Measurements from ENCODE around the gene MSGN1. TPM values are rescaled to one million over a fixed set of nuclear protein-coding genes. Genes with fewer than 3 reads are reported as not detected.

MSGN1 gene
- not detected in 2 replicates for total RNA-seq (2014; rRNA removed; shearing (Covaris generic))
- not detected in 2 replicates for total RNA-seq (2022)
- Bru-seq, nascent RNA = not detected
- not detected for BruChase-seq, experiment 1, labeled RNA remaining after a 6-hour chase
- BruChase-seq, experiment 2, labeled RNA remaining after a 2-hour chase = not detected
- long read RNA-seq = 0 reads

GRCh38 chr2:17816396-17817245 lies at the start of gene MSGN1:
Gene MSGN1 (plus strand): TSS chr2:17816460. CDS start chr2:17816519, 59 bp downstream.
- TF ChIP-seq EZH2phosphoT487 (IDR thresholded peaks at IDR 0.05; ENCODE audit: borderline replicate concordance, low read depth, low read length) (no peak), CTCF (conservative IDR thresholded peaks at IDR 0.05; ENCODE audit: low read length) (no peak)
- Histone ChIP-seq H3K79me2 (ENCODE audit: insufficient read depth, low read depth, low read length) (no peaks in the 10 kb centered on the region), H3K27ac (ENCODE audit: low read depth, low read length, poor library complexity, severe bottlenecking) (no peak within 1 kb of the TSS), H4K20me1 (ENCODE audit: insufficient read depth, low read length) (no peaks in the 10 kb centered on the region), H3K4me2 (ENCODE audit: low read length) (no peak within 1 kb of the TSS), H3K9me3 (ENCODE audit: low read length) (no peaks in the 10 kb centered on the region), H3K4me3 (ENCODE audit: low read depth, low read length, poor library complexity, severe bottlenecking) (no peak within 1 kb of the TSS), H3K9me2 (ENCODE audit: insufficient read depth, low read length) (no peaks in the 10 kb centered on the region), H3K4me1 (ENCODE audit: insufficient read depth, low read length, poor library complexity, severe bottlenecking) (peaks cover 49% of the 10 kb centered on the region), H2AFZ (ENCODE audit: low read length) (no peak within 1 kb of the TSS; the same call in 1 of the 2 replicates), H3K36me3 (ENCODE audit: insufficient read depth, low read length) (no peaks in the 10 kb centered on the region)
- intact Hi-C loops (cut with micrococcal nuclease; ENCODE audit: unreplicated experiment) = no loop called here
- POLR2A ChIA-PET = no interaction called here
- BruUV-seq (replicated peaks) = no TSS peak
- DNase-seq (ENCODE audit: low spot score) = no peak
- CTCF ChIA-PET (ENCODE audit: unreplicated experiment) = no interaction called here

- no peak overlapping the region for H3K27ac ChIP-seq (ENCODE audit: low read depth, low read length, poor library complexity, severe bottlenecking)
- no peaks in the 10 kb centered on the region for H3K9me2 ChIP-seq (ENCODE audit: insufficient read depth, low read length)
- BruUV-seq (replicated peaks) = no TSS peak
- DNase-seq (ENCODE audit: low spot score) = no peak
- H3K79me2 ChIP-seq (ENCODE audit: insufficient read depth, low read depth, low read length) = peaks cover 28% of the 10 kb centered on the region; the same call in 1 of the 2 replicates
- H3K36me3 ChIP-seq (ENCODE audit: insufficient read depth, low read length) = peaks cover 89% of the 10 kb centered on the region
- ChIA-PET POLR2A (interaction anchor here (1.5 to 1.8 kb wide), 2 partner anchors 9 kb away, joined by 3 to 9 read pairs; no protein-coding TSS in a partner anchor), CTCF (ENCODE audit: unreplicated experiment) (no interaction called here)
- H3K9me3 ChIP-seq (ENCODE audit: low read length) = no peaks in the 10 kb centered on the region
- H4K20me1 ChIP-seq (ENCODE audit: insufficient read depth, low read length) = no peaks in the 10 kb centered on the region
- no peak overlapping the region for H3K4me2 ChIP-seq (ENCODE audit: low read length)
- H3K4me1 ChIP-seq (ENCODE audit: insufficient read depth, low read length, poor library complexity, severe bottlenecking) = no peaks in the 10 kb centered on the region
- no peak for TF ChIP-seq CTCF (conservative IDR thresholded peaks at IDR 0.05; ENCODE audit: low read length)
- TF ChIP-seq EZH2phosphoT487 (IDR thresholded peaks at IDR 0.05; ENCODE audit: borderline replicate concordance, low read depth, low read length) = no peak
- intact Hi-C loops (cut with micrococcal nuclease; ENCODE audit: unreplicated experiment) = loop anchor here (5.0 kb wide), 1 partner anchor 52 kb away; no protein-coding TSS in a partner anchor
- no peak overlapping the region for H2AFZ ChIP-seq (ENCODE audit: low read length)
- no peak overlapping the region for H3K4me3 ChIP-seq (ENCODE audit: low read depth, low read length, poor library complexity, severe bottlenecking)
These were observed 47.4 kb upstream of the MSGN1 start for GRCh38 chr2:17768894-17769293.

Data from OCI-LY7 (cell line).